NCI-H2107 treated with DMSO at 0.1 percent for 48 hours (cell line): ENCODE data around the gene RTN3.
"Not testable (repeated sequence)": the region's sequence is repeated elsewhere in the genome, so short reads cannot be mapped to it uniquely, and the experiment has no call there.

ENCODE experiments used
- DNase-seq: peaks from one replicate; lab custom pipeline; 2025; ENCODE audit not compliant: unreplicated experiment; lab: John Stamatoyannopoulos, UW

Gene RTN3

DNA sequence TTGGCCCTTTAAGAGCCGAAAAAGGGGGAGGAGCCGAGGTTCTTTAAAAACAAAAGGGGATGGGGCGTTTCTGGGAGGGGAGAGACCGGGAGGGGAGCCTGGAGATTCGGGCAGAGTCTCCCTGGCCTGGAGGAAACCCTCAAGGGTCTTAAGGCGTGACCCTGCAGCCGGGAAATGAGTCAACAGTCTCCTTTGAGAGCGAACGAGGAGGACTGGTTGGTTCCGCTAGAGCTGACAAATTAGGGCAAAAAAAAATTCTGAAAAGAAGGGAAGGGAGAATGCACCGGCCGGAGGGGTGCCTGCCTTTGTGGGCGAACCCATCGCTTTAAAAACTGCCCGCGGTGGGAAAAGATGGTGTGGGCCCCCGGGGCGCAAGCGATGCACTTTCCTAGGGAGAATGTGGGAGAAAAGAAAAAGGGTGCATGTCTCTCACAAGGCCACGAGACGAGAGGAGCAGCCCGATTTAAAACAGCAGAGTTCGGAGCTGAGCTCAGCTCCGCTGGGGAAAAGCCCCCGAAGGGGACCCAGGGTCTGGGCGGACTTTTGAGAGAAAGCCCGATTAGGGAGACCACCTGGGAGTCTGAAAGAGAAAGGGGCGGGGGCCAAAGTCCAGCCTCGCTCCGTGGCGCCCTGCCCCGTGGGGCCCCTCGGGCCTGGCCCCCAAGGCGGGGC, 86.4 kb downstream of the RTN3 start:
- DNase-seq = peak; percentile 25

DNA sequence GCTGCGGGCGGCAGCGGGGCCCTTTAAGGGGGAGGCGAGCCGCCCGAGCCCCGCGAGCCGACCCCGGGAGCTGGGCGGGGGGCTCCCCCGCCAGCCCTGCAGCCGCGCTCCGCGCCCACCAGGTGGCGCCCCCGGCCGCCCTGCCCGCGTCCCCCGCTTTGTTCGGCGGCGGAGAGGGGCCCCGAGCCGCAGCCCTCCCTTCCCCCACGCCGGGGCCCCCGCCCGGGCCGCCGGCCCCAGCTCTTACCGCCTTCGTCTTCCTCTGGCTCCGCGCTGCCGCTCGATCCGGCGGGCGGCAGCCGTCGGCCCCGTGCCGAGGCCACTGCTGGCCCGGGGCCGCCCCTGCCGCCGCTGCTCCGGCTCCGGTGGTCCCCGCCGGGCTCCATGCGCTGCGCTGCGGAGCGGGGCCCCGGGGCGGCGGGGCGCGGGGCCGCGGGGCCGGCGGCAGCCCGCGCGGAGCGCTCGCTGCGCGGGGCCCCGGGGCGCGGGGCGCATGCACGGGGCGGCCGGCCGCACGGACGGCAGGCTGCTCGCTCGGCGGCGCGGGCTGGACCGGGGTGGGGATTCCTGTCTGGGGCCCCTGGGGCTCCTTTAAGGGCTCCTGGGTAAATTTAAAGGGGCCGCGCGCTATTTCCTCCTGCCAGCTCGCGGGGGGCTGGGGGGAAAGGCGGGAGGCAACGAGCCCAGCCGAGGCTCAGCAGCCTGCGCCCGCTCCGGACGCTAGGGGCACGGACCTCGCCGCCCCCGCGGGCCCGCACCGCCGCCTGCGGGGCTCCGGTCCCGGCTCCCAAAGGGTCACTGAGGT, 87.1 kb downstream of the RTN3 start, which contains the start of gene ZFTA:
TSS of gene ZFTA (minus strand) at position 539 of the 805 bp plus-strand sequence. CDS start at position 386, 153 bp downstream.
- DNase-seq = peak; percentile 13

DNA sequence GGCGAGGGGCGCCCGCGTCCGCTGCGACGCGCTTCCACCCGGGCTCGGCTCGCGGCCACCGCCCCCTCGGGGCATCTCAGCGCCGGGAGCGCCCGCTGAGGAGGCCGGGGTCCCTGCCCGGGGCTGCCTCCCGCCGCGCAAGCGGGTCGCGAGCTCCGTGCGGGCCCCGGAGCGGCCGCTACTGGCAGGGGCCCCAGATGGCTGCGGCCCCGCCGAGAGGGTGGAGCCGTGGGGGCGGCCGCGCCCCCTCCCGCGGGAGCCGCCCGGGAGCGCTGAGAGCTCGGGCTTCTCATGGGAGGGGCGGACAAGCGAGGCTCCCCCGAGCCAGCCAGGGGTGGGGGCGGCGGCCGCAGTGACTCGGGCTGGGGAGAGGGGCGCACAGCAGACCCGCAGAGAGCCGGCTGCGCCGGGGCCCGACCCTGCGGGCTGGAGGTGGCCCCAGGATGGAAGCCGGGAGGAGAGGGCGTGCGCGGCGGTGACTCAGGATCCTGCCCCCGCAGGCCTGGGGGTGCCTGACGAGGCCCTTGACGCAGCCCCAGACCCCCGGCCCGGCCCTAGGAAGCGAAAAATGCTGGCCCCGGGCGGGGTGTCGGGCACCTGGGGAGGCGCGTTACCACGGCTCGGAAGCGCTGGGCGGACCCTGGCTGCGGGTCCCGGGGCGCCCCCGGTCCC, 87.9 kb downstream of the RTN3 start:
- DNase-seq = no peak

DNA sequence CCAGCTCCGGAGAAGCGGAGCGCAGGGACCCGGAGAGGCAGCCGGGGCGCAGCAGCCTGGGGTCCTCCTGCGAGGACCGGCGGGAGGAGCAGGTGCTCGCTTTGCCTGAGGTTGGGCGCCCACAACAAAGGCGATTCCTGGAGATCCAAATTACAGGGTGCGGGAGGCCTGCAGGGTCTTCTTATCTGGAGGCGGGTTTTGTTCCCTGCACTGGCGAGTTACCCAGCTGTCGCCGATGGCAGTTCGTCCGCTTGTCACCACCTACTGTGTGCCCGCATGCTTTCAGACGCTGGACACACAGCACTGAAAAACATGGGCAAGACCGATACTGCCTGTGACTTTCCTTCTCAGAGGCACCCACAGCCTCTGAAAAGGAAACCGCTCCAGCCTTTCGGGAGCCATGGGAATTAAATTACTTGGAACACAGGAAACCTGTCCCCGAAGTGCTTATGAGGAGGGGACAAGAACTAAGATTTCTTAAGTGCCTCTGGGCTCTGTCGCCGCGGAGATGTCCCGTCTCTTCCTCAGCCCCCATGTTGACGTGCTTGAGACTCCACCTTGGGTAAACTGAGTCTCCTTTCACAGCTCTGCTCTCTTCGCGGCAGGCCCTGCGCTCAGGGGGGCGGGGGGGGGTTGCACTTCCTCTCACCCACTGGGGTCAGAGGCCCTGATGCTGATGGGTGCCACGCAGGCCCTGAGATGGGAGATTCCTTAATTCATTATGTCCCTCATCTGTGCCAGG, 88.6 kb downstream of the RTN3 start:
- DNase-seq = peak; percentile 17

DNA sequence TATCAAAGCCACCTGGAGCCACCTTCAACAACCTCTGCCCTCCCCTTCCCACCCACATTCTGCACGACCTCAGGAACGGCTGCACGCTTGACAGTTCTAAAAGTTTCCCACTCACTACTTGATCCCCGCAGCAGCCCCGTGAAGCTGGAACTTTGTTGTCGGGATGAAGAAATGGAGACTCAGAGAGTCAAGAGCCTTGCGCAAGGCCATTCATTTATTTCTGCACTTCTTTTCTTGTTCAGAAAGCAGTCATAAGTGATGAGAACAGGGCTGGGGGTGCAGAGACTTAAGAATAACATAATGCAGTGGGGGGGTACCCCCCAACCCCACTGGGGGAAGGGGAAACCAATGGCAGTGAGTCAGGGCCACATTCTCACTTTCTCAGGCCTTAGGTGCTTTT, 89.5 kb downstream of the RTN3 start:
- no peak for DNase-seq

DNA sequence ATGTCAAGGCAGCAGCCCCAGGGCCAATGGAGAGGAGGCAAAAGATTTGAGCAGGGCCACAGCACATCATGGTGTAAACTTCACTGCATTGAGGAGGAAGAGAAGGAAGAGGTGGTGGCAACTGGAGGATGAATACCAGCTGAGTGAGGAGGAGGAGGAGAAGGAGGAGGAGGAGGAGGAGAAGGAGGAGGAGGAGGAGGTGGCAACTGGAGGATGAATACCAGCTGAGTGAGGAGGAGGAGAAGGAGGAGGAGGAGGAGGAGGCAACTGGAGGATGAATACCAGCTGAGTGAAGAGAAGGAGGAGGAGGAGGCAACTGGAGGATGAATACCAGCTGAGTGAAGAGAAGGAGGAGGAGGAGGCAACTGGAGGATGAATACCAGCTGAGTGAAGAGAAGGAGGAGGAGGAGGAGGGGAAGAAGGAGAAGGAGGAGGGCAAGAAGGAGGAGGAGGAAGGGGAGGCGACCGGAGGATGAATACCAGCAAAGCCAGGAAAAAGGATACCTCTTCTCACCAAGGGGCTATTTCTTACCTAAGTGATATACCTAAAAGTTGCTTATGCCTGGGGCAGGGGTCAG, 90.5 kb downstream of the RTN3 start:
- not testable (repeated sequence) for DNase-seq

DNA sequence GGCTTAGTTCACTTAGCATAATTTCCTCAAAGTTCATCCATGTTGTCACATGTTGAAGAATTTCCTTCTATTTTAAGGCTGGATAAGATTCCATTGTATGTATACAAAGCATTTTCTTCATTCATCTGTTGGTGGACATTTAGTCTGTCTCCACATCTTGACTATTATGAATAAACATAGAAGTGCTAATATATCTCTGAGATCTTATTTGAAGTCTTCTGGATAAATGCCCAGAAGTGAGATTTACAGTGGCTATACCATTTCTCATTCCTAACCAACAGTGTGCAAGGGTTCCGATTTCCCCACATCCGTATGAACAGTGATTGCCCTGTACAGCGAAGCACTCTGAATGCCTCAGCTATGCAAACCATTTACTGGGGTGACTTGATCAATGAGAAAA, 93.9 kb downstream of the RTN3 start:
- no peak for DNase-seq

DNA sequence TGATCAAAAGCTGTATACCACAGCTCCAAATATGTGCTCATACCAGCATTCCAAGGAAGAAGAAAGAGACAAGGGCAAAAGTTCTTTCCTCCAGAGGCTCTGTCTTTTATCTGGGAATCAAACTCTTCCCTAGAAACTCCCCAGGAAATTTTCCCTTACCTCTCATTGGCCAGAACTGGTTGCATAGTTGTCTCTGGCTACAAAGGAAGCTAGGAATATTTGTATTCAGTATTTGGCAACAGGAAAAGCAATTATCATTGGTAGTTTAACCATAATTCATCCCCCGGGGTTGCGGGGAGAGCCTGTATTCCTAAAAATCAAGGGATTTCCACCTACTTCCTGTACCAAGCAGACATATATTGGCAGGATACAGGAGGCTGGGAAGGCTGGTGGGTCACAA, 97.7 kb downstream of the RTN3 start:
- DNase-seq = no peak

DNA sequence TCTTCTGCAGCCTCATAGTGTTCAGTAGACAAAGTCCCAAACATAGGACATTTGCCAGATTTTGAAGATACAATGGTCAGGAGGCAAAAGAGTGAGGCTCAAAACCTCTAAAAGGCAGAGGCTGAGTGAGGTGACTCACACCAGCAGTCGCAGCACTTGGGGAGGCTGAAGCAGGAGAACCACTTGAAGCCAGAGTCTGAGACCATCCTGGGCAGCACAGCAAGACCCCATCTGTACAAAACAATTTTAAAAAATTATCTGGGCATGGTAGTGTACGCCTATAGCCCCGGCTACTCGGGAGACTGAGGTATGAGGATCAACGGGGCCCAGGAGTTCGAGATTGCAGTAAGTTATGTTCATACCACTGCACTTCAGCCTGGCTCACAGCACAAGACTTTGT, 101.4 kb downstream of the RTN3 start:
- DNase-seq = no peak

DNA sequence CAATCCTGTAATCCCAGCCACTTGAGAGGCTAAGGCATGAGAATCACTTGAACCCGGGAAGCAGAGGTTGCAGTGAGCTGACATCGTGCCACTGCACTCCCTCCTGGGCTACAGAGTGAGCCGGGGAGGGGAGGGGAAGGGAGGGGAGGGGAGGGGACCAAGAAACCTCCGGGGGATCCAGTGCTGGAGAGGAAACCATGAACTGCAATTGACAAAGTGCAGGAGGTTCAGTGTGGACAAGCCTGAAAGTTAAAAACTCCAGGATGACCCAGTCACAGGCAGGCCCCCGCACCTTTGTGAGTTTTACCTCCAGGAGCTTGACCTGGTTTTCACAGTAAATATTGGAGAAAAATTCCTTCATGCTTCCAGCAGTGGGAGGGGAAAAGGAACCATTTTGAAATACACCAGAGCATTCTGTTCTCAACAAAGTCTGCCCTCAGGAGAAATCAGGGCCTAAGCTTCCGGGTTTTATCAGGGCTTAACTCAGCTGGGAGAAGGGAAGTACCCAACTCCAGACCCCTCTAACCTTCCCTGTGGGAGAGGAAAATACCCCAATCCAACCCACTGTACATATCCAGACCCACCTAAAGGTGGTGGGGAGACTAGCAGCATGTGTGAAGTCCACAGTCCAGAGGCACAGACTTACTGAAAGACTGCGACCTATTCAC, 102.8 kb downstream of the RTN3 start:
- no peak for DNase-seq

DNA sequence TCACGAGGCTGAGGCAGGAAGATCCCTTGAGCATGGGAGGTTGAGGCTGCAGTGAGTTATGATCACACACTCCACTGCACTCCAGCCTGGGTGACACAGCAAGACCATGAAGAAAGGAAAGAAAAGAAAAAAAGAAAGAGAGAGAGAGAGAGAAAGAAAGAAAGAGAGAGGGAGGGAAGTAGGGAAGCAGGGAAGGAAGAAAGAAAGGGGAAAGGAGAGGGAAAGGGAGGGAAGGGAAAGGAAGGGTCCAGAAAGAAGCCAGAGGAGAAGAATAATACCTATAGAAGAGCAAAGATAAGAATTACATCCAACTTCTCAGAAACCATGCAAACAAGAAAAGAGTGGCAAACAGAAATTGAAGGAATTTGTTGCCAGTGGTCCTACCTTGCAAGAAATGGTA, 104.5 kb downstream of the RTN3 start:
- DNase-seq = no peak

DNA sequence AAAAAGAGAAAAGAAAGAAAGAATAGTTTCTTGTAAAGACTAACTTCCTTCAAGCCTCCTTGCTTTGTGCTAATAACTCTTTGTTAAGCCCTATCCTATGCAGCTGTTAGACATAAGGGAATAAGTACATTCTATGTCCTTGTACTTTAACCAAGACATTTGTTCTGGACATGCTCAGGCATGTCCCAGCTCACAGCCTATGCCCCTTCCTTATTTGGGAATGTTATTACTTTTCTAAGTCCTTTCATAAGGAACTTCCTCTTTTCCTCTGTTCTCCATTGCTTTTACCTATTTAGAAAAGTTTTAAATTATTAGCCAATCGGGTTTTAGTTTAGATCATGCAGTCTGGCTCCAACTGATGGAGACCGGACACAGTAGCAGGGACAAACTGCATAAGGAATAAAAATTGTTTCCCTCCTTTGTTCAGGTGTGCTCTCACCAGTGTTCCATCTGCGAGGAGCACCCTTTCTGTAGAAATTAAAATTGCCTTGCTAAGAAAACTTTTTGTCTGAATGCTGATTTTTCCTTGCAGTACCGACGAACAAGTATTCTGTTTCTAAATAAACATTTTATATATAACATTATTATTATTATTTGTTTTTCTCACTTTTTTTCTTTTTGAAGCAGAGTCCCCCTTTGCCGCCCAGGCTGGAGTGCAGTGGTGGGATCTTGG, 110.3 kb downstream of the RTN3 start:
- DNase-seq = no peak

DNA sequence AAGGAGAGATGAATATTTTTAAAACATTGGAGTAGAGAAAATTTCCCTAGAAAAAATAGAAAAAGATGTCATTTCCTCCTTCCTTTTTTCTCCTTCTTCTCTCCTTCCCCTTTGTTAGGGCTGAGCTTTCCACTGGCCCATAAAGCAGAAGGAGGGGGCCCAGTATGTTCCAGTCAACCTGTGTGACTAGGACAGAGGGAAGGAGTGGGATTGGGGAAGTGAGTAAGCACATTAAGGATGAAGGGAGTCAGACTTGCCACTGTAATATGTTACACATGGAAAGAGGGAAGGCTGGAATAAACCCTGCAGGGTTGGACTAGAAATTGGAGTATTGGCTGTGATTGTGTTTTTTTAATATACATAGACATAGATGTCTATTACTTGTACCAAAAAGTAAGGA, 111.9 kb downstream of the RTN3 start:
- no peak for DNase-seq

DNA sequence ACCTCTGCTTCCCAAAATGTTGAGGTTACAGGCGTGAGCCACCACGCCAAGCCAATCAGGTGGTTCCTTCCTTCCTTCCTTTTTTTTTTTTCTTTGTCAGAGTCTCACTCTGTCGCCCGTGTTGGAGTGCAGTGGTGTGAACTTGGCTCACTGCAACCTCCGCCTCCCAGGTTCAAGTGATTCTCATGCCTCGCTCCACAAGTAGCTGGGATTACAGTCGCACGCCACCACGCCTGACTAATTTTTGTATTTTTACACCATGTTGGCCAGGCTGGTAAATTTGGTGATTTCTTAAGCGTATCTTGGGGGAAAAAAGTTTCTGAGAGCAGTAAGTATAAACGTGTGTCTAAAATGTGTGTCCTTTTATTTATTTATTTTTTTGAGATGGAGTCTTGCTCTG, 113.8 kb downstream of the RTN3 start:
- no peak for DNase-seq

DNA sequence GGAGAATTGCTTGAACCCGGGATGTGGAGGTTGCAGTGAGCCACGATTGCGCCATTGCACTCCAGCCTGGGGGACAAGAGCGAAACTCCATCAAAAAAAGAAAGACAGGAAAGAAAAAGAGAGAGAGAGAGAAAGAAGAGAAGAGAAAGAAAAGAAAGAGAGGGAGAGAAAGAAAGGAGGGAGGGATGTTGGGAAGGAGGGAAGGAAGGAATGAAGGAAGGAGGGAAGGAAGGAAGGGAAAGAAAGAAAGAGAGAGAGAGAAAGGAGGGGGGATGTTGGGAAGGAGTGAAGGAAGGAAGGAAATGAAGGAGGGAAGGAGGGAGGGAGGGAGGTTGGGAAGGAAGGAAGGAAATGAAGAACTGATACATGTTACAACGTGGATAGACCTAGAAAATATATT, 119.6 kb downstream of the RTN3 start:
- DNase-seq = no peak

DNA sequence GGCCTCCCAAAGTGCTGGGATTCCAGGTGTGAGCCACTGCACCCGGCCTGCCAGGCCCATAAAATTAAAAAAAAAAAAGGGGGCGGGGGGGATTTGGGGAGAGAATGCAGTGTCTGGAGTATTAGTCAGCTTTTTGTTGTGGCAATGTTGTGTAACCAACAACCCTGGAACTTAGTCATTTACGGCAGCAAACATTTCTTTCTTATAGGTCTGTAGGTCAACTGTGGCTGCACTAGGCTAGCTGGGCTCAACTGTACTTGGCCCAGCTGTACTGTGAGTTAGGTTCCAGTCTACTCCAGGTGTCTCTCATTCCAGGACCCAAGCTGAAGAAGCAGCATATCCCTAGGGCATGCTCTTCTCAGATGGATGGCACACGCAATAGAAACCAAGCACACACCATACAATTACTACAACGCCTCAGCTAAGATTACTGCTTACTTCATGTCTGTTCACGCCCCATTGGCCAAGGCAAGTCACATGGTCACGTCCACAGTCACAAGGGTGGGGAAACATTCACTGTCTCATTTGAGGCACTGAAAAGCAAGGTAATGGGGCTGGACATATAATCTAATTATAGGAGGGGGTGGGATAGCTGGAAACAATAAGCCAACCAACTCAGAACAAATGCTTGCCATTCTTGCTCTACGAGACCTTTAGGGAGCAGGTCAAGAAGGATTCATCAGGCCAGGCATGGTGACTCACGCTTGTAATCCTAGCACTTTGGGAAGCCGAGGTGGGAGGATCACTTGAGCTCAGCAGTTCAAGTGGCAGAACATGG, 121.5 kb downstream of the RTN3 start:
- no peak for DNase-seq

DNA sequence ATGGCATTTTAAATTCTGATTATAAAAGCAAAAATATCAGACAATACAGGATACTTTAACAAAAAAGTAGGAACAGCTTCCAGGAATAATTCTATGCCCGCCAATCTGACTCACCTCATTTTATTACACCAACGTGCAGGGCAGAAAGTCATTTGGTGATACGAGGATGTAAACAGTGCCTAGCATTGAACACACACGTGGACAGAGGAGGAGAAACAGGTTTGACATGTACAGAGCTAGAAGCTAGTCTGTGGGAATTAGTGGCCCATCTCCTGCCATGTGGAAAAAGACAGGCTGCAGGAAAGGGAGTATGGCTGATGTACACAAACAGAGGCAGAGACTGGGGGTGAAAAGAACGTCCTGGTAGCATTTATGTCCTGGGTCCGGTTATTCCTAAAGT, 123.0 kb downstream of the RTN3 start:
- no peak for DNase-seq

DNA sequence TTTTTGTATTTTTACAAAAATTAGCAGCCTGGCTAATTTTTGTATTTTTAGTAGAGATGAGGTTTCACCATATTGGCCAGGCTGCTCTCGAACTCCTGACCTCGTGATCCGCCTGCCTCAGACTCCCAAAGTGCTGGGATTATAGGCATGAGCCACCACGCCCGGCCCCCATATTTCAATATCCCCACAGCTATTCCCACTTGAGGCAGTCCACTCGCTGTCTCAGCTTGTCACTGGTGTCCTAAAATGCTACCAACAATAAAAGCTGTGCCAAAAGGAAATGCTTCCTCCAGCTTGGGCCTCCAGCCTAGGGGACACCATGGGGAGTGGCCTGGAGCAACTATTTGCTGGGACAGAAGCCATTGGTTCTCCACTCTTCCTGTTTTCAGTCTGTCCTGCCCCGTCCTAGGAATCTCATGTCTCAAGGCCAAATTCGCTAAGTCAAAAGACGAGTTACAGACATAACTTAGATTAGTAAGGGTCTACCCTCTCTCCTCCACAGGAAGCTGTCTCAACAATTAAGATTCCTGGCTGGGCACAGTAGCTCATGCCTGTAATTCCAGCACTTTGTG, 124.6 kb downstream of the RTN3 start:
- DNase-seq = no peak
